ENCODE results near the gene EFCAB14. TPM values are rescaled to one million over a fixed set of nuclear protein-coding genes. Genes with fewer than 3 reads are reported as not detected.
"Not testable (repeated sequence)": the region's sequence is repeated elsewhere in the genome, so short reads cannot be mapped to it uniquely, and the experiment has no call there.

Gene EFCAB14
- total RNA-seq, 1 experiment from 2014 or later: 65.3 TPM

- no peaks in the 10 kb centered on the region for H3K27me3 ChIP-seq (replicated peaks)
- H3K4me3 ChIP-seq: peak within 1 kb of the TSS; percentile 95
- H3K36me3 ChIP-seq: peaks cover 45% of the 10 kb centered on the region
- H3K9me3 ChIP-seq (replicated peaks): no peaks in the 10 kb centered on the region
- peak within 1 kb of the TSS; percentile 10; the same call in 1 of the 2 replicates for H3K27ac ChIP-seq
- peak; percentile 65 to 69 for DNase-seq (ENCODE audit: low read depth in 1 of 2, low spot score in 2 of 2)
- H3K4me1 ChIP-seq (replicated peaks): peaks cover 22% of the 10 kb centered on the region
Measured at GRCh38 chr1:46667782-46668760, 50.8 kb downstream of the EFCAB14 start, which contains the start of gene ATPAF1. Gene ATPAF1, minus strand, starts transcription at chr1:46668364. Its CDS starts 42 bp downstream, at chr1:46668322.

GRCh38 chr1:46665983-46666382, 52.9 kb downstream of the EFCAB14 start:
- no peaks in the 10 kb centered on the region for H3K27me3 ChIP-seq (replicated peaks)
- no peak overlapping the region for H3K27ac ChIP-seq
- H3K4me1 ChIP-seq (replicated peaks): peaks cover 22% of the 10 kb centered on the region
- H3K36me3 ChIP-seq: peaks cover 43% of the 10 kb centered on the region
- DNase-seq (ENCODE audit: low read depth in 1 of 2, low spot score in 2 of 2): no peak
- no peaks in the 10 kb centered on the region for H3K9me3 ChIP-seq (replicated peaks)
- no peak overlapping the region for H3K4me3 ChIP-seq

GRCh38 chr1:46662919-46663318, 56.0 kb downstream of the EFCAB14 start:
- H3K36me3 ChIP-seq: peaks cover 54% of the 10 kb centered on the region
- peaks cover 17% of the 10 kb centered on the region for H3K4me1 ChIP-seq (replicated peaks)
- not testable (repeated sequence) for H3K27ac ChIP-seq; H3K27me3 ChIP-seq (replicated peaks); DNase-seq (ENCODE audit: low read depth in 1 of 2, low spot score in 2 of 2); H3K9me3 ChIP-seq (replicated peaks); H3K4me3 ChIP-seq

GRCh38 chr1:46660116-46660515, 58.8 kb downstream of the EFCAB14 start:
- H3K27ac ChIP-seq; H3K27me3 ChIP-seq (replicated peaks); H3K4me1 ChIP-seq (replicated peaks); H3K9me3 ChIP-seq (replicated peaks); DNase-seq (ENCODE audit: low read depth in 1 of 2, low spot score in 2 of 2); H3K4me3 ChIP-seq: not testable (repeated sequence)
- peaks cover 63% of the 10 kb centered on the region for H3K36me3 ChIP-seq

- Histone ChIP-seq H3K9me3 (replicated peaks) (no peaks in the 10 kb centered on the region), H3K4me3 (no peak overlapping the region), H3K36me3 (peaks cover 61% of the 10 kb centered on the region), H3K4me1 (replicated peaks) (no peaks in the 10 kb centered on the region), H3K27me3 (replicated peaks) (no peaks in the 10 kb centered on the region), H3K27ac (no peak overlapping the region)
- DNase-seq (ENCODE audit: low read depth in 1 of 2, low spot score in 2 of 2): no peak
Measured at GRCh38 chr1:46659307-46659870, 59.5 kb downstream of the EFCAB14 start.

- Histone ChIP-seq H3K4me1 (replicated peaks) (no peaks in the 10 kb centered on the region), H3K36me3 (peaks cover 56% of the 10 kb centered on the region), H3K9me3 (replicated peaks) (no peaks in the 10 kb centered on the region), H3K4me3 (no peak overlapping the region), H3K27me3 (replicated peaks) (no peaks in the 10 kb centered on the region), H3K27ac (no peak overlapping the region)
- no peak for DNase-seq (ENCODE audit: low read depth in 1 of 2, low spot score in 2 of 2)
Measured at GRCh38 chr1:46657775-46658174, 61.1 kb downstream of the EFCAB14 start.

- Histone ChIP-seq H3K36me3 (peaks cover 67% of the 10 kb centered on the region), H3K27ac (no peak overlapping the region), H3K9me3 (replicated peaks) (no peaks in the 10 kb centered on the region), H3K27me3 (replicated peaks) (no peaks in the 10 kb centered on the region), H3K4me3 (no peak overlapping the region), H3K4me1 (replicated peaks) (no peaks in the 10 kb centered on the region)
- DNase-seq (ENCODE audit: low read depth in 1 of 2, low spot score in 2 of 2): no peak
Measured at GRCh38 chr1:46656643-46657042, 62.3 kb downstream of the EFCAB14 start.

- Histone ChIP-seq H3K9me3 (replicated peaks) (no peaks in the 10 kb centered on the region), H3K4me3 (no peak overlapping the region), H3K4me1 (replicated peaks) (no peaks in the 10 kb centered on the region), H3K27ac (no peak overlapping the region), H3K27me3 (replicated peaks) (no peaks in the 10 kb centered on the region), H3K36me3 (peaks cover 62% of the 10 kb centered on the region)
- no peak for DNase-seq (ENCODE audit: low read depth in 1 of 2, low spot score in 2 of 2)
Measured at GRCh38 chr1:46655848-46656247, 63.1 kb downstream of the EFCAB14 start.

GRCh38 chr1:46654698-46655097, 64.2 kb downstream of the EFCAB14 start:
- H3K4me3 ChIP-seq; H3K27me3 ChIP-seq (replicated peaks); H3K4me1 ChIP-seq (replicated peaks); H3K27ac ChIP-seq; H3K9me3 ChIP-seq (replicated peaks); DNase-seq (ENCODE audit: low read depth in 1 of 2, low spot score in 2 of 2): not testable (repeated sequence)
- H3K36me3 ChIP-seq: peaks cover 71% of the 10 kb centered on the region

- no peak for DNase-seq (ENCODE audit: low read depth in 1 of 2, low spot score in 2 of 2)
- Histone ChIP-seq H3K9me3 (replicated peaks) (0 out of 2 replicates have a peak, but pooled peaks cover 7% of the 10 kb centered on the region), H3K27ac (no peak overlapping the region), H3K36me3 (peaks cover 74% of the 10 kb centered on the region), H3K4me1 (replicated peaks) (no peaks in the 10 kb centered on the region), H3K27me3 (replicated peaks) (no peaks in the 10 kb centered on the region), H3K4me3 (no peak overlapping the region)
Measured at GRCh38 chr1:46654012-46654411, 64.9 kb downstream of the EFCAB14 start.

- no peak for DNase-seq (ENCODE audit: low read depth in 1 of 2, low spot score in 2 of 2)
- Histone ChIP-seq H3K9me3 (replicated peaks) (0 out of 2 replicates have a peak, but pooled peaks cover 7% of the 10 kb centered on the region), H3K36me3 (peaks cover 76% of the 10 kb centered on the region), H3K27ac (no peak overlapping the region), H3K4me1 (replicated peaks) (no peaks in the 10 kb centered on the region), H3K4me3 (no peak overlapping the region), H3K27me3 (replicated peaks) (no peaks in the 10 kb centered on the region)
Measured at GRCh38 chr1:46653405-46653958, 65.4 kb downstream of the EFCAB14 start.

GRCh38 chr1:46652321-46653100, 66.4 kb downstream of the EFCAB14 start:
- Histone ChIP-seq H3K27me3 (replicated peaks) (no peaks in the 10 kb centered on the region), H3K36me3 (peaks cover 73% of the 10 kb centered on the region), H3K9me3 (replicated peaks) (0 out of 2 replicates have a peak, but pooled peaks cover 7% of the 10 kb centered on the region), H3K4me3 (no peak overlapping the region), H3K27ac (no peak overlapping the region), H3K4me1 (replicated peaks) (no peaks in the 10 kb centered on the region)
- no peak for DNase-seq (ENCODE audit: low read depth in 1 of 2, low spot score in 2 of 2)

GRCh38 chr1:46651152-46651551, 67.8 kb downstream of the EFCAB14 start:
- Histone ChIP-seq H3K36me3 (peaks cover 64% of the 10 kb centered on the region), H3K4me1 (replicated peaks) (peaks cover 12% of the 10 kb centered on the region)
- DNase-seq (ENCODE audit: low read depth in 1 of 2, low spot score in 2 of 2); H3K9me3 ChIP-seq (replicated peaks); H3K27me3 ChIP-seq (replicated peaks); H3K4me3 ChIP-seq; H3K27ac ChIP-seq: not testable (repeated sequence)

All from SJSA1 (cell line).